ENCODE results near the gene DUSP12.
"Not testable (repeated sequence)": the region's sequence is repeated elsewhere in the genome, so short reads cannot be mapped to it uniquely, and the experiment has no call there.

The DUSP12 gene

DNA sequence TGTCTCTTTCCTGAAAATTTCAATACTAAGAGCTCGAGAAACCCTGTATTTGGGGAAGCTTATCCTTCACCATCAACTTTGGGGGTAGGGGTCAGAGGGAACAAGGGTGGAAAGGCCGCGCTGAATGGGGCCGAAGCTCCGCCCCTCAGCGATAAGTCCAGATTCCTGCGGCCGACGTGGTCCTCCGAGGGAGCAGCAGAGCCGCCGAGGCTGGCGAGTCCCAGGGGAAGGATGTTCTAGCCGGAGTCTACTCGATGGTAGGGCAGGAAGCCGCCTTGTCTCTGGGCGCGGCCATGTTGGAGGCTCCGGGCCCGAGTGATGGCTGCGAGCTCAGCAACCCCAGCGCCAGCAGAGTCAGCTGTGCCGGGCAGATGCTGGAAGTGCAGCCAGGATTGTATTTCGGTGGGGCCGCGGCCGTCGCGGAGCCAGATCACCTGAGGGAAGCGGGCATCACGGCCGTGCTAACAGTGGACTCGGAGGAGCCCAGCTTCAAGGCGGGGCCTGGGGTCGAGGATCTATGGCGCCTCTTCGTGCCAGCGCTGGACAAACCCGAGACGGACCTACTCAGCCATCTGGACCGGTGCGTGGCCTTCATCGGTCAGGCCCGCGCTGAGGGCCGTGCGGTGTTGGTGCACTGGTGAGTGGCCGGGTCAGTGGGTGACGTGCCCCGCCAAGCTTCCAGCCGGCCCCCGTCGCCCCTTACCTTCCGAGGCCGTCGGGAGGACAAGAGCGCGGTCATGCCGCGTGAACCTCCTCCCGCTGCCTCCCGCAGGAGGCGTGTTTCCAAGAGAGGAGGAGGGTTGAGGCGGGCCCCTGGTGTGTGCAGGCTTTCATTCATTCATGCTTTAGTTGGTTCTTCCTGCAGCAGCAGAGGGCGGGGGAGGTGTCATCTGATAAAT is at the start of gene DUSP12:
TSS of gene DUSP12 (plus strand) at position 278 of the 899 bp plus-strand sequence. CDS start at position 294, 16 bp downstream.
- DNase-seq, result peak; percentile 95

- DNase-seq, result no peak
These were observed 47.3 kb upstream of the DUSP12 start for GRCh38 chr1:161702250-161702649.

DNA sequence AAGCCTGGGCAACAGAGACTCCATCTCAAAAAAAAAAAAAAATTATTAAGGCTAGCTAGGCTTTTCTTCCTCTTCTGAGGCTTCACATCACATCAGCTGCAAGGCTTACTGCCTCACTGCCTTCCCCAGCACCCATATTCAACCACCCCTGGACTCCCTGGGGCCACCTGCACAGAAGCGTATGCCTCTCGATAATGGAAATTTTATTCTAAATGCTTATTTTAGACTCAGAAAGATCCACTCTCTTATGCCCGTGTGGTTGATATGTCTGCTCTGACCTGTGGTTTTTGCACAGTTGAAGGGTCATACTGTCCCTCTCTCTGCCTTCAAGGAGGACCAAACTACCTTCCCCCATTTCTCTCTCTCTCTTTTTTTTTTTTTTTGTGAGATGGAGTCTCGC is 44.0 kb upstream of the DUSP12 start:
- no peak for DNase-seq

DNA sequence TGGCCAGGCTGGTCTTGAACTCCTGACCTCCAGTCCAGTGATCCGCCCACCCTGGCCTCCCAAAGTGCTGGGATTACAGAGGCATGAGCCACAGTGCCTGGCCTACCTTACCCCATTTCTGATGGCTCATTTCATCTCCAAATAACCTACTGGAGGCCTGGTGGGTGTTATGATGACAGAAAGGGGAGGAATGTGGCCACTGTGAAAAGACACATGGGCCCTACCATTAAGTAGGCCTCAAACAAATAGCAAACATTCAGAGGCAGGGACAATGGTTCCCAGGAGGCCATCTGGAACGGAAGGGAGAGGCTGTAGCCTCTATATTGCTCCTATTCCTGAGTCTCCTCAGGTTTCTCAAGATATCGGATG is 43.5 kb upstream of the DUSP12 start:
- DNase-seq, result no peak

GRCh38 chr1:161706482-161707347 is 42.9 kb upstream of the DUSP12 start, which contains the start of gene FCRLA:
Gene FCRLA, plus strand, starts transcription at chr1:161707229. Its CDS starts 36 bp downstream, at chr1:161707265.
- DNase-seq, result no peak

DNA sequence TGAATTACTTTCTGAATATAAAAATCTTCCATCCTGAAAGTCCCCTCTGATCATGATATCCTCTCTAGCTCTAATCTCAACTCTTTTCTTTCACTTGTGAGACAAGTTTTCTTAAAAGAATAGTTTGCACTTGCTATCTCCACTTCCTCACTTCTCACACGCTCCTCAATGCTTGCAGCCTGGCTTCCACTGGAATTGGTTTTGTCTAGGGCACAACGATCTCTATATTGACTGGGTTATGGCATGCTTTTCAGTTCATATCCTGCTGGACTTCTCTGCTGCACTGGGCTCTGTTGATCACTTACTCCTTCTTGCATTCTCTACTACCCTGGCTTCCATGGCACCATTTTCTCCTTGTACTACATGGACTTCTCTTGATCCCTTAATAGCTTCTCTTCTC is 42.1 kb upstream of the DUSP12 start:
- no peak for DNase-seq

DNA sequence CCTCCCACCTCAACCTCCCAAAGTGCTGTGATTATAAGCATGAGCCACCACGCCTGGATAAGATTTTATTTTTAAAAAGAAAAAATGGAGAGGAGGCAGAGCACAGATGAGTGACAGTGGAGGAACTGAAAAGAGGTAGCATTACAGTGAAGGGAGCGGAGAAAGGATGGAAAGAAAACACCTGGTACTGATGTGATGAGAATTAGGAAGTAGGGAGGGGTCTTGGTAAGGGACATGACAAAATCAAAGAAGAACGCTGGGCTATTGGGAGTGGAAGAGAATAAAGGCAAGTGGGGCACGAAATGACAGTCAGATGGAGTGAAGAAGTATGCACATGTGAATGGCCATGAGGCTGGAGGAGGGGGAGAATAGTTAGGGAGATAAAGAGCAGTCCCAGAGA is 40.2 kb upstream of the DUSP12 start:
- DNase-seq, result no peak

- DNase-seq, result no peak
These were observed 39.0 kb upstream of the DUSP12 start for GRCh38 chr1:161710560-161710959.

DNA sequence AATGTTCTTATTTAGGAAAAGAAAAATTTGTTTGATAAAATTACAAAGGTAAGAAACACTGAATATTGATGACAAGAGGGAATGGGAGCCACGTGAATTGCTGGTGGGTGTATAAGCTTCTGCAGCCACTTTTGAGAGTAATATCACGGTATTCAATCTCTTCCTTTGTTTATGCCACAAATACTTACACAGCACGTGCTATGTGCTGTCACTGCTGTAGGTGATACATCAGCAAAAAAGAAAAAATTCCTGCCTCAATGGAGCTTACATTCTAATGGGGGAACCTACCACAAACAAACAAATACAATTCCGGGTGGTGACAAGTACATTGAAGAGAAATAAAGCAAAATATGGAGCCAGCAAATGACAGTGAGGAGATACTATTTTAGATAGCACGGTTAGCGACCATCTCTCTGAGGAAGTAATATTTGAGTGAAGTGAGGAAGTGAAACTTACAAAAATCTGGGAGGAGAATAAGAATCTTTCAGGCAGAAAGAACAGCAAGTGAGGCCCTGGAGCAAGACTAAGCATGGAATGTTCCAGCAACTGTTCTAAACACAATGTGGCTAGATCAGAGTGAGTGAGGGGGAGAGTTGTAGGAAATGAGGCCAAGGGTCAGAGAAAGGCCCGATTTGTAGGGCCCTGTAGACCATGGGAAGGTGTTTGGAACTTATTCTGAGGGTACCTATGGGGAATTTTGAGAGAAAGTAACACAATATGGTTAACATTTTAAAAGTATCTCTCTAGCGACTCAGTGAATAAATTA is 30.8 kb upstream of the DUSP12 start:
- no peak for DNase-seq

DNA sequence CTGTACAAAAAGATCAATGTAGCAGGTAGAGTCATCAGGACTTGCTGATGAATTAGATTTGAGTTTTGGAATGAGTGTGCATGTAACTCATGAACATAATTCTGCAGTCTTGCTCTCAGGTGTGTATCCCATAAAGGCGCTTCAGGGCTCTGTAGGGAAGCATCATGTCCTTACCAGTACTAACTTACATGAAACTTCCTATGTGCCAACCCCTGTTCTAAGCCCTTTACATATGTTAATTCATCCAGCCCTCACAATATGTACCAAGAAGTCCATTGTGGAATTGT is 30.3 kb upstream of the DUSP12 start:
- DNase-seq, result no peak

GRCh38 chr1:161720422-161720821 is 29.2 kb upstream of the DUSP12 start:
- no peak for DNase-seq

DNA sequence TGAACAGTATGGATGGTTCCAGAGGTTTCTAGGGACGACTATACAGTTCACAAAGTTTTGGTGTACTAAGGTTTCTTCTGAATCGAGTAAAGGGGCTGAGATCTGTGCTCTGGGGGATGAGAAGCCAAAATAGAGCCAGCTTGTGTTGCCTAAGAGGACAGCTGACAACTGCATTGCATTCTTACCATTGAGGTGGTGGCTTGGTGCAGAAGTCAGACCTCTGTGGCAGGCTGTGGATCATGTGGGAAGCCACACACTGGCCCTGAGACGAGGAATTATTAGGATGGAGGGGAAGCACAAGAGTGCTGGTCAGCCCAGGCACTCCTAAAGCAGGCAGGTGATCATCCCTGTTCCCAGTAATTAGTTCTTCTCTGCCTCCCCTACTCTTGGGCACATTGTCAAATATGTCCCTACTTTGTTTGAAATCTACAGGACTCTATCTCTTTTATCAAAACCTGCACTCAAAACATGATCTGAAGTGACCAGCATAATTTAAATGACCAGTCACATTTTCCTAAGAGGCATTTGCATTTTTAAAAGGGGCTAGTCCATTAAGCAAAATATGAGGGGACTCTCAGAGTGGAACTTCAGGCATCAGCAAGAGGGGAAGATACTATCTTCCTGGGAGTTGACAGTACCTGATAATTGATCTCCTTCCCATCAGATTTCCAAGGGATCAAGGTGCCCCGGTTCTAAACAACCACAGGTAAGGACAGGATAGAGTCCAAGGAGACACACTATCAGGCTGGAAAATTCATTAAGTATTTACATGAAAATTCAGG is 28.4 kb upstream of the DUSP12 start, which contains the start of gene FCRLB:
TSS of gene FCRLB (plus strand) at position 589 of the 782 bp plus-strand sequence. CDS start 1,129 bp downstream, outside the sequence.
- no peak for DNase-seq

GRCh38 chr1:161721738-161722343 is 27.7 kb upstream of the DUSP12 start:
- no peak for DNase-seq

GRCh38 chr1:161722406-161722805 is 27.2 kb upstream of the DUSP12 start:
- DNase-seq, result no peak

- no peak for DNase-seq
These were observed 26.0 kb upstream of the DUSP12 start for GRCh38 chr1:161723459-161724141.

DNA sequence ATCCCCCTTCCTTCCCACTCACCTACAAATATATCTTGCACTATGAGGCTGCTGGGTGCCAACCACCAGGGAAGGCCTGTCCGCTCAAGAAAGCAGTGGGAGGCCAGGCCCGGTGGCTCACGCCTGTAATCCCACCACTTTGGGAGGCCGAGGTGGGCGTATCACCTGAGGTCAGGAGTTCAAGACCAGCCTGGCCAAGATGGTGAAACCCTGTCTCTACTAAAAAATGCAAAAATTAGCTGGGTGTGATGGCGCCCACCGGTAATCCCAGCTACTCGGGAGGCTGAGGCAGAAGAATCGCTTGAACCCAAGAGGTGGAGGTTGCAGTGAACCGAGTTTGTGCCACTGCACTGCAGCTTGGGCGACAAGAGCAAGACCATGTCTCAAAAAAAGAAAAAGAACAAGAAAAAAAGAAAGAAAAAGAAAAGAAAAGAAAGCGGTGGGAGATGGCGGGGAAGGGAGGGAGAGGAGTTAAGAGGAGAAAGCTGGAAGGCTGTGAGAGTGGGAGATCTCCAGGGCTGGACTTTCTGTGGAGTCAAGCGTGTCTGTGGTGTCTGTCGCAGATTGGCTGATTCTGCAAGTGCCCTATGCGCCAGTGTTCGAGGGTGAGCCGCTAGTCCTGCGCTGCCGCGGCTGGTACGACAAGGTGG is 24.2 kb upstream of the DUSP12 start:
- DNase-seq, result not testable (repeated sequence)

- peak; percentile 71 for DNase-seq
These were observed 23.6 kb upstream of the DUSP12 start for GRCh38 chr1:161725908-161726472.

- peak; percentile 81 for DNase-seq
These were observed 22.9 kb upstream of the DUSP12 start for GRCh38 chr1:161726473-161727255.

GRCh38 chr1:161727256-161727924 is 22.2 kb upstream of the DUSP12 start:
- peak; percentile 63 for DNase-seq

Measured in activated effector memory CD4-positive, alpha-beta T cell treated with anti-CD3 and anti-CD28 coated beads, Interleukin-2, amount 50 U/mL, for 16 hours (primary cell).